Measurements from ENCODE around the gene ATP12A.

Gene ATP12A

DNA sequence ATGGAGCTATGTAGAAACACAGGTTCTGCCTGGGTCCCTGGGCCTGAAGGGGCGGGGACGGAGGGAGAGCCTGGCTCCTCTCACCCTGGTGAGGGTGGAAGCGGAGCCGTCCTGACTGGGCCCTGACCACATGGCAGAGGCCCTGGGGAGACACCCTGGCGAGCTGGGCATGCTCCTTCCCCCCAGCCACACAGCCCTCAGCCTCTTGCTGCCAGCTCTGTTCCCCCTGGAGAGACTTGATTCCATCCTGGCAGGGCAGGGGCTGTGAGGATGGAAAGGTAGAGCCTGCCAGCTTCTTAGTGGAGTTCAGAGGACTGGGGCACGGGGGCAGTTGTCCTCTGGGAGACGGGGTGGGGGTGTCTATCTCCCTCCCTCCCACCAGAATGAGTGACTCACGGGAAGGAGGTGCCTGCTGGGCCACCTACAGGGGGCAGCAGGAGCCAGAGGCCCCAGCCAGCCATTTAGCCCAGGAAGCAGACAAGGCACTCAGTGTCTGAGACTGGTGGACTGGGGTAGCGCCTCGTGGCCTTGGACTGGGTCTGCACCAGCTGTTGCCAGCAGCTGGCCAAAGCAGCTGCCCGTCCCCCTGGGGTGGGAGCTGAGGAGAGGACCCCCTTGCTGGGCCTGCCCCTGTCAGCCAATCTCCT, 60.9 kb downstream of the ATP12A start:
- peak; percentile 22 to 28 for DNase-seq
- TF ChIP-seq POLR2A (IDR thresholded peaks at IDR 0.05; ENCODE audit: low read length), result no peak
- no peak for TF ChIP-seq GATA1 (IDR thresholded peaks at IDR 0.05; ENCODE audit: low read depth, low read length)

DNA sequence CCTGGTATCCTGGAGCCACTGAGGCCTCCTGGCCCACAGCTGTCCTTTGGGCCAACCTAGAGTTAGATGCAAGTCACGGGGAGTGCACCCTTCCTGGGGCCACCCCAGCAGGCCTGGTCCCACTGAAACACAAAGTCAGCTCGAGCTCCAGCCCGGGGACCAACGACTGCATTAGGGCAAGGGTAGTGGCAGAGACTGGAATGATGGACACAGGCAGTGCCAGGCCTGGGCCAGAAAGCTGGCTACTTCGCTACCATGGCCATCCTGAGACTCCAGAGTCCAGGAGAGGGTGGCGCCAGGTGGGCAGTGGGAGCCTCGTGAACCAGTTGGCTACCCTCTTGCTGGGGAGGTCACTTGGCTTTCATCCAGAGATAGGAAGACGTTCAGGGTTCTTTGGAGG, 61.6 kb downstream of the ATP12A start:
- no peak for DNase-seq
- TF ChIP-seq POLR2A (IDR thresholded peaks at IDR 0.05; ENCODE audit: low read length), result no peak
- no peak for TF ChIP-seq GATA1 (IDR thresholded peaks at IDR 0.05; ENCODE audit: low read depth, low read length)

- DNase-seq, result no peak
- no peak for TF ChIP-seq POLR2A (IDR thresholded peaks at IDR 0.05; ENCODE audit: low read length)
- no peak for TF ChIP-seq GATA1 (IDR thresholded peaks at IDR 0.05; ENCODE audit: low read depth, low read length)
Observed at GRCh38 chr13:24742294-24742693, 62.1 kb downstream of the ATP12A start.

- no peak for TF ChIP-seq GATA1 (IDR thresholded peaks at IDR 0.05; ENCODE audit: low read depth, low read length)
- TF ChIP-seq POLR2A (IDR thresholded peaks at IDR 0.05; ENCODE audit: low read length), result no peak
- DNase-seq, result no peak
Observed at GRCh38 chr13:24742977-24743376, 62.8 kb downstream of the ATP12A start.

DNA sequence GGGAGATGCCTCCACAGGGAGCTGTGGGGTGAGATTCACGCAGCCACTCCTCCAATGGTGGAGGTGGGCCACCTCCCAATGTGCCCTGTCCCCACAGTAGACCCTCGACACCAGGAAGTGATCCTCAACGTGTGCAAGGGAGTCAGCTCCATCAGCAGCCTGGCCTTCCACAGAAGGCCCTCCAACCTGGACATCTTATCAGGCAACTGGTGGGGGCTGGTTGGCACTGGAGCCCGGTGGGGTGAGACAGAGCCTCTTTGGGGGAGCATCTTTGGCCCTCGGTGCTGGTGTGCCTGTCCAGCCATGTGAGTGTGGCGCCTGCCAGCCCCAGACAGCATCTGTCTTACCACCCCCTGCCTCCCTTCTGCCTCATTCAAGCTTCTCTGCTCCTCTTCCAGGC, 64.0 kb downstream of the ATP12A start:
- TF ChIP-seq POLR2A (IDR thresholded peaks at IDR 0.05; ENCODE audit: low read length), result no peak
- TF ChIP-seq GATA1 (IDR thresholded peaks at IDR 0.05; ENCODE audit: low read depth, low read length), result no peak
- no peak for DNase-seq

GRCh38 chr13:24745516-24745860, 65.3 kb downstream of the ATP12A start:
- TF ChIP-seq GATA1 (IDR thresholded peaks at IDR 0.05; ENCODE audit: low read depth, low read length) (no peak), POLR2A (IDR thresholded peaks at IDR 0.05; ENCODE audit: low read length) (no peak)
- DNase-seq, result no peak

DNA sequence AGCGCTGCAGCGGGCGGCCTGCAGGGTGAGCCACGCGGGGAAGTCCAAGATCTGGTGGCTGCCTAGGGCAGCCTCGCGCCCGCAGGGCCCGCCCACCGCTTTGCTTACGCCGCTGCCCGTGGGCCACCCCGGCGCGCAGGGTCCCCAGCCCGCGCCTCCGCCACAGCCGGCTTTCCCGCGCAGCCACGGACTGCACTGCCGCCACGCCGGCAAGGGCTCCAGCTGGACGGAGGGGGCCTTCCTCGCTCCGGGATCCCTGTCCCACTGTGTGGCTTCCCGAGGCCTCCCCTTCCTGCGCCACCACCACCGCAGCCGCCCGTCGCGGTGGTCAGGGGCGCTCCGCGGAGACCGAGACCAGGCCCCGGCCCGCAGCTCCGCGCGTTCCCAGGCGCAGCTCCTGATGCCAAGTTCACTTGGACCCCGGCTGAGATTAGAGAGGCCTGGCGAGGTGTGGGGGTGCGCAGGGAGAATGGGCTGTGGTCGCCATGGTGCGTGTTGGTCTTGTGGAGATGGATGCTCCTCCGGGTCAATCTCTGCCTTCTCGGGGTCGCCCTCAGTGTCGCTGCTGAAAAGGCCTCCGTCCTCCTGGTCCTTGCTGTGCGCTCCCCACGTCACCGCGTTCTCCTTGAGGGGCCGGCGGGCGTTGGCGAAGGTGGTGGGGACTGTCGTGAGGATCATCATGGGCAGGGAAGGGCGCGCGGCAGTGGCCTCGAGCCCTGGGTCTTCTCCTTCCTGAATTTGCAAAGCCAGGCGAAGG, 65.8 kb downstream of the ATP12A start:
- no peak for TF ChIP-seq GATA1 (IDR thresholded peaks at IDR 0.05; ENCODE audit: low read depth, low read length)
- no peak for TF ChIP-seq POLR2A (IDR thresholded peaks at IDR 0.05; ENCODE audit: low read length)
- no peak for DNase-seq

DNA sequence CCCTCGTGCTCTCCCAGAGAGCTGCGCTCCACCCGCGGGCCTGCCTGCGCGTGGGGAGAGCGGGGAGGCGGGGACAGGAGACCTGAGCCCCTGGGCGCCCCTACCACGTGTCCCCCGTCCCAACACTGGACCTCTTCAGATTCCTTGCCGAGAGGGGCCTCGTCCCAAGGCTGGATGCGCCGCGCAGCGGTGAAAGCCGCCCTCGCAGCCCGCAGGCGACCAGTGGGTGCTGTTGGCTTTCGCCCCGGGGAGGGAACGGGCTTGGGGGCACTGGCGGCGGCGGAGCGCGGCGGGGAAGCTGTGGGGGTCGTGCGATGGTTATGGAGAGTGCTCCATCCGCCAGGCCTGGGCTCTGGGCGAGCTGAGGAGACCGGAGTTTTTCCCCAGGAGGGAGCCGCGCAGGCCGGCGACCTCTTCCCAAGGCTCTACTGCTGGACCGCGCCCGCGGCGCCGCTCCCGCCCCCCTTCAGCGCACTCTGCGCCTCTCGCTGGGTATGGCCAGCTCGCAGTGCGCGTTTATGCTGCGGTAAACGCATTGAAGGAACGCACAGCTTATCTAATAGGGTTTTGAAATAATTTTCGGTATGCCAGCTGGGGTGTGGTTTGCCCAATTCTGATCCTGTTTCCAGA, 66.5 kb downstream of the ATP12A start:
- TF ChIP-seq GATA1 (IDR thresholded peaks at IDR 0.05; ENCODE audit: low read depth, low read length) (no peak), POLR2A (IDR thresholded peaks at IDR 0.05; ENCODE audit: low read length) (no peak)
- peak; percentile 8 to 29 for DNase-seq

- no peak for TF ChIP-seq GATA1 (IDR thresholded peaks at IDR 0.05; ENCODE audit: low read depth, low read length)
- TF ChIP-seq POLR2A (IDR thresholded peaks at IDR 0.05; ENCODE audit: low read length), result no peak
- peak in 1 of 2 experiments; percentile 15 for DNase-seq
Observed at GRCh38 chr13:24747248-24748060, 67.2 kb downstream of the ATP12A start.

GRCh38 chr13:24748061-24748400, 67.8 kb downstream of the ATP12A start:
- DNase-seq, result no peak
- no peak for TF ChIP-seq POLR2A (IDR thresholded peaks at IDR 0.05; ENCODE audit: low read length)
- no peak for TF ChIP-seq GATA1 (IDR thresholded peaks at IDR 0.05; ENCODE audit: low read depth, low read length)

GRCh38 chr13:24759197-24759596, 79.0 kb downstream of the ATP12A start:
- TF ChIP-seq GATA1 (IDR thresholded peaks at IDR 0.05; ENCODE audit: low read depth, low read length), result no peak
- no peak for DNase-seq
